Right renal cortex interstitium (tissue), 3 donors: ENCODE results near the gene UBL3. TPM values are rescaled to one million over a fixed set of nuclear protein-coding genes. Genes with fewer than 3 reads are reported as not detected.

Experiments used
- DNase-seq, 3 donors: peaks; one replicate each; pipeline ENCODE4 v3.0.0-alpha.2; 2013; ENCODE audit warnings: low read depth in 3 of 3, low spot score in 2 of 3
- polyA plus RNA-seq, 3 donors: library from polyadenylated mRNA; unstranded; fragments of 120-200 nt; gene quantifications; one replicate each; pipeline ENCODE4 v1.2.1, GENCODE V29; 2013; ENCODE audit not compliant: insufficient read length in 3 of 3

UBL3 gene
- polyA plus RNA-seq, 3 donors: 45.2 to 47.9 (median 47.7) TPM

GRCh38 chr13:29761160-29761559, 89.3 kb downstream of the UBL3 start:
- DNase-seq: no peak

DNA sequence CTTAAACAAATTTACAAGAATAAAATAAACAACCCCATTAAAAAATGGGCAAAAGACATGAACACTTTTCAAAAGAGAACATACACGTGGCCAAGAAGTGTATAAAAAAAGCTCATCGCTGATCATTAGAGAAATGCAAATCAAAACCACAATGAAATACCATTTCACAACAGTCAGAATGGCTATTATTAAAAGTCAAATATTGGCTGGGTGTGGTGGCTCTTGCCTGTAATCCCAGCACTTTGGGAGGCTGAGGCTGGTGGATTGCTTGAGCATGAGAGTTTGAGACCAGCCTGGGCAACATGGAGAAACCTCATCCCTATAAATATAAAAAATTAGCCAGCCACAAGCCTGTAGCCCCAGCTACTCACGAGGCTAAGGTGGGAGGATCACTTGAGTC, 89.9 kb downstream of the UBL3 start:
- DNase-seq: no peak

- no peak for DNase-seq
These were observed 91.8 kb downstream of the UBL3 start for GRCh38 chr13:29758531-29759114.

DNA sequence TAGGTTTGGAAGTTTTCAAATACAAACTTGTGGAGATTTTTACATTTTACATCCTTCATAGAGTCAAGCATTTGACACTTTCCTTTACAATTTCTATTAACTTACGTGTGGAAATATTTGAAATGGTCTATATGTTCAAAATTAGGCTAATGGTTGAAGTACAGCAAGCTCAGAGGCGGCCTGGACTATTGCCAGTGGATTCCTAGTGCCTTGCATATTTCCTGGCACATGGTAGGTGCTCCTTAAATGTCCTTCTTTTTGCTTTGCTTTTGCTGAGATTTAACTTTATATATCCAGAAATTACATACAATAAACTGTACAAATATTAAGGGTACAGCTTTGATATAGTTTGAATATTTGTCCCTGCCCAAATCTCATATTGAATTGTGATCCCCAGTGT, 93.9 kb downstream of the UBL3 start:
- DNase-seq: no peak

GRCh38 chr13:29754473-29754806, 96.0 kb downstream of the UBL3 start:
- DNase-seq: no peak

- DNase-seq: no peak
These were observed 96.6 kb downstream of the UBL3 start for GRCh38 chr13:29753618-29754472.

DNA sequence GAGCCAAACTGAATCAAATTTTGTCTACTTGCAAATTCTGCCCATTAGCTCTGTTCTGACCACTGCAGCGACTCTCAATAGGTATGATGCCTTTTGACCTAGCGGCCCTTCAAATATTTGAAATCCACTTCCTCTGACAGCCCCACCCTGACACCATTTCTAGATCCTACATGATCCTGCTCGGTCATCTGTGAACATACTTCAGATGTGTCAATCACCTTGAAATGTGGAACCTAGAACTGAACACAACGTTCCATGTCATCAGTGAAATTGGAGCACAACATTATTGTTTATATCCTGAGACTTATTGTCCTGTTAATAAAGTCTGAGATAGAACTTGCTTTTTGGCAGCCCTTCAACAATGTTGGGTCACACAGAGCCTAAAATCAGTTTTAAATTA, 98.2 kb downstream of the UBL3 start:
- no peak for DNase-seq

DNA sequence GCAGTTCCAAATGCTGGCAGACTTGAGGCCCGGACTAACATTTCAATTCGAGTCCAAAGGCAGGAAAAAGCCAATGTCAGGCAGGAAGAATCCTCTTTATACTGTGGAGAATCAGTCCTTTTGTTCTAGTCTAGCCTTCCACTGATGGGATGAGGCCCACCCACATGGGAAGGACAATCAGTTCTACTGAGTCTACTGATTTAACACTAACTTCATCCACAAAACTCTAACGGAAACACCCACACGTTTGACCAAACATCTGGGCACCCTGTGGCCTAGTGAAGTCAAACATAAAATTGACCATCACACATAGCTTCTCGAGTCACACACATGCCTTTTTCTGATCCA, 100.3 kb downstream of the UBL3 start:
- no peak for DNase-seq

- DNase-seq: no peak
These were observed 100.8 kb downstream of the UBL3 start for GRCh38 chr13:29749401-29750182.

DNA sequence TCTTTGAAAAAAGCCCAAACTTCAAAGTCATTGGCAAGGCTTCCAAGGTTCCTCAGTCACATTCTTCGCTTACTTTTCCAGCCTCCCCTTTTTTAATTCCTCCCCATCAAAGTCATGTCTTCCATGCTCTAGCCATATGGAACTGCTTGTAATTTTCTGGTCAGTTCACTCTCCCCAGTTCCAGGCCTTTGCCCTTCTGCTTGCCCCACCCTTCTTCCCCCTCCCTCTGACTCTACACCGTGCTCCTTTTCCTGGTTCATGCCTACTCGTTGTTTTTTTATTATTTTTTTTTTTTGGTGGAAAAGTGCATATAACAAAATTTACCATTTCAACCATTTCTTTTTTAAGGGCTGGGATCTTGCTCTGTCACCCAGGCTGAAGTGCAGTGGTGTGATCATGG, 102.3 kb downstream of the UBL3 start:
- no peak for DNase-seq

DNA sequence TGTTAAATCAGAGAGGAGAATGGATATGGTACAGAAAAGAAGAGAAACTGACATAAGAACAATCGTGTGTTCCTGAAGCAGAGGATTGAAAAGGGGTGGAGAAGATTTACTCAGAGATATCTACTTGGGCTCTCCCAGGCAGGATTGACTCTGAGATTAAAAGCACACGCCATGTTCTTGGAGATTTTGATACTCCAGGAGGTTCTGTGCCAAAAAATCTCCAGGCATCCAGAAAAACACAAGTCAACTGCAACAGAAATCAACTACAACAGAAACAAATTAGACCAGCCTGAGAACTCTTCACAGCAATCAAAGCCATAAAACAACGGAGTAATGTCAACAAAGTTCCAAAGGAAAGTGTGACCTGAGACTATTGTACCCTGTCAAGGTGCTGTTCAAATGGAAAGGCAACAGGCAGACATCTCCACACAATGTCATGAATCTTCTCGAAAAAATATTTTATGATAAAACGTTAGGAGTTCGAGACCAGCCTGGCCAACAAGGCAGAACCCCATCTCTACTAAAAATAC, 104.2 kb downstream of the UBL3 start:
- DNase-seq: no peak

- no peak for DNase-seq
These were observed 104.7 kb downstream of the UBL3 start for GRCh38 chr13:29745704-29746103.

DNA sequence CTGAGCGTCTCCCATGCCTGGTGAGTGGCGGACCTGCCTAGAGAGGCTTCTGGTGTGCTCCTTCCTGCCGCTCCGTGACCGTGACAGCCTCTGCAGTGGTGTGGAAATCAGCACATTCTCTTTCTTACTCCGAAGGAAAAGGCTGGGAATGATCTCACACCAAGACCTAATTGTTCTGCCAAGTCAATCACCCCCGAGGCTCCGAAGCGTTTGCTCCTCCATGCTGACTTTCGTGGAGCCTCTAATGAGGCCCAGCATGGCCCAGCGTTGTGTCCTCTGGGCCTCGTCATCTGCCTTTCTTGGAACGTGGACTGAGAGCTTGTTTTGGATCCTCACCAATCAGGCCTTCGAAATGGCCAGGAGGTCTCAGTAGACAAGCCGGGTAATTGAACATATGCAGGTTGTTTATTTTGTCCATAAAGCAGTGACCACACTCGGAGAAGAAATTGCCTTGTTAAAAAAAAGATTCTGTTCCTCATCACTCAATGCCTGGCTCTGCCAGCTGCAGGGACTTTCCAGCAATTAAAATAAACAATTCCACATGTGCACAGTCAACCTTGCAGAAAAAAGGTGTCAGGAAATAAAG, 107.1 kb downstream of the UBL3 start:
- DNase-seq: peak; percentile 13 to 24 (median 14)

GRCh38 chr13:29740961-29741360, 109.5 kb downstream of the UBL3 start:
- DNase-seq: no peak

DNA sequence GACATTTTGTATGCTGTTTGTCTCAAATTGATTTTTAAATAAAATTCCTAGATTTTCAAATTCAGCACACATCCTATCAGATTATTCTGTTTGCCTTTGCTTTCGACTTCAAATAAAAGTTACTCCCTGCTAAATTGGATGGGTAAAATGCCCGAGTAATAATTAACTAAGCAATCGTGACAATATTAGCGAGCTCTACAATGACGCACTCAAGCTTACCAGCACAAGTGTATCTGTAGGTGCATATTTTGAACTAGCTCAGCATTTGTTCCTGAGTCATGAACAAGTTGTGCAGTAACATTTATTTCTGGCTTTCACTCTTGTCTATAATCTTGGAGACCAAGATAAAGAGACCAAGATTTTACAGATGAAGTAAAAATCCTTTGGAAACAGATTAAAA, 113.4 kb downstream of the UBL3 start:
- no peak for DNase-seq

- no peak for DNase-seq
These were observed 117.2 kb downstream of the UBL3 start for GRCh38 chr13:29733147-29733611.

DNA sequence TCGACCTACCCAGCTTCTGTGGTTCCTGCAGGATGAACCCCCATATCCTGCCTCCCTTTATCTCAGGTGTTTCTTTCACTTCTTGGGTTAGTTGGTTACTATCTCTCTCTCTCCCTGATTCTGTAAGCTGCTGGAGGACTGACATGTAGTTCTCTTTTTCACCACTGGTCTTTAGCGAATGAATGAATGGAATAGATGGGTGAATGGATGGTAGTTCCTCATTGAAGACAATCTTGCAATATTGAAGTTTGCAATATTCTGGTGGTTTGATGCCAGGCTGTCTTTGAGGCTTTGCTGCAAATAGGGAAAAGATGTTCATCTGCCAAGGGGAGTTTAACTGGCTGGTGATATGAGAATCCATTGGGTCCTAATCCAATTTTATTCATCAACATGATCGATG, 120.2 kb downstream of the UBL3 start:
- no peak for DNase-seq

DNA sequence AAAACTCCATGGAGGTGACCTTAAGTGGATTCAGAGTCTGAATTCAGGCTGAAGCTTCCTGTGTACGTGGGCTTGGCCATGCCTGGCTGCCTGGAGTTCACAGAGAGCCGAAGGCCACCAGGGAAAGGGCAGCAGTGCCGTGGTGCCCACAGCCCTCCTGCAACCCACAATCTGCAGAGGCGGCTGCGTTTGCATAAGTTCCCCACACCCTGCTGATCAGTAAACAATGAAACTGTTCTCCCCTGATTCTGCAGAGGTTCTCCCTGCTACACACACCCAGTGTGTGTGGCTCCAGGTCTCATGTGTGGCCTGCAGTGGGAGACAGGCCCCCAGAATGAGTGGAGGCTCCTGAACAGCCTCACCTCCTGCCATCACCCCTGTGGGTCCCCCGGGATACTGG, 128.0 kb downstream of the UBL3 start:
- no peak for DNase-seq

DNA sequence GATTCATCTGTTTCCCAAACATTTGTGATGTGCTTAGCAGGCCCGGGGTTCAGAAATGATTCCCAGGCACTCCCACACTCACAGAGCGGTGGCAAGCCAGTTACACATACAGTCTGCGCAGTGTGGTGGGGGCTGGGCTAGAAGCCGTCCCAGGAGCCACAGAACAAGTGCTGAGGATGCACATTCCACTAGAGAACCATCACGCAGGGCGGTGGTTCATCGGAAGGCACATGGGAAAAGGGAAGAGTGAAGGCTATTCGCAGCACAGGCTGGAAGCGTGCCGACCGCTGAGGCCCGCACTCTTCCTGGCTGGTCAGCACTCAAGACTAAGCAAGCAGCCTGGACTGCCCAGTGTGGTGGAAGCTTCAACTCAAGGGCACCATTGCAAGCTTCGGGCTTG, 128.7 kb downstream of the UBL3 start:
- no peak for DNase-seq

DNA sequence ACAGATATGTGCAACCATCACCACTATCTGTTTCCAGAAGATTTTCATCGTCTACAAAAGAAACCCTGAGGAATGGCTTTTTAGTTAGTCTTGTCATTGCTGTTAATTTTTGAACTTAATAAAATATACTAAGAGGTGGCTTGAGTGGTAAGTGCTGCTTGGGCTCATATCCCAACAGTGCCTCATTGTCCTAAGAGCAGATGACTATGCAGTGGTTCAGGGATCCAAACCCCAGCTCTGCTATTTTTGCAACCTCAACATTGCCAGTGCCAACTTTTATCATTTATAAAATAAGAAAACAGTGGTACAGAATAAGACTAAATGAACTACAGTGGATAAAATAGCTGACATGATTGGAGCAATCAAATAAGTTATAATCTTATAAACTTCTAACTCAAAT, 131.7 kb downstream of the UBL3 start:
- no peak for DNase-seq

- DNase-seq: no peak
These were observed 133.9 kb downstream of the UBL3 start for GRCh38 chr13:29716493-29716892.
